ENCODE data around the gene CREM. TPM values are rescaled to one million over a fixed set of nuclear protein-coding genes. Genes with fewer than 3 reads are reported as not detected.
"Not testable (repeated sequence)": the region's sequence is repeated elsewhere in the genome, so short reads cannot be mapped to it uniquely, and the experiment has no call there.

Gene CREM
- total RNA-seq, 1 donor = 33.7 TPM

- no peak for TF ChIP-seq CTCF (IDR thresholded peaks at IDR 0.05; ENCODE audit: insufficient read depth, low read depth, low read length)
- DNase-seq (ENCODE audit: low read depth) = no peak
- H3K4me3 ChIP-seq (ENCODE audit: low read depth, low read length) = no peak overlapping the region
These were observed 89.8 kb downstream of the CREM start for GRCh38 chr10:35216303-35216905.

GRCh38 chr10:35216956-35217355, 90.3 kb downstream of the CREM start:
- not testable (repeated sequence) for DNase-seq (ENCODE audit: low read depth); H3K4me3 ChIP-seq (ENCODE audit: low read depth, low read length)

GRCh38 chr10:35217455-35217854, 90.8 kb downstream of the CREM start:
- no peak overlapping the region for H3K4me3 ChIP-seq (ENCODE audit: low read depth, low read length)
- no peak for TF ChIP-seq CTCF (IDR thresholded peaks at IDR 0.05; ENCODE audit: insufficient read depth, low read depth, low read length)
- DNase-seq (ENCODE audit: low read depth) = no peak

GRCh38 chr10:35218339-35218955, 91.8 kb downstream of the CREM start:
- no peak overlapping the region for H3K4me3 ChIP-seq (ENCODE audit: low read depth, low read length)
- peak; percentile 74 for TF ChIP-seq CTCF (IDR thresholded peaks at IDR 0.05; ENCODE audit: insufficient read depth, low read depth, low read length)
- DNase-seq (ENCODE audit: low read depth) = peak; percentile 92

GRCh38 chr10:35219292-35219691, 92.6 kb downstream of the CREM start:
- no peak for TF ChIP-seq CTCF (IDR thresholded peaks at IDR 0.05; ENCODE audit: insufficient read depth, low read depth, low read length)
- DNase-seq (ENCODE audit: low read depth) = no peak
- H3K4me3 ChIP-seq (ENCODE audit: low read depth, low read length) = no peak overlapping the region

- H3K4me3 ChIP-seq (ENCODE audit: low read depth, low read length) = no peak overlapping the region
- no peak for DNase-seq (ENCODE audit: low read depth)
- TF ChIP-seq CTCF (IDR thresholded peaks at IDR 0.05; ENCODE audit: insufficient read depth, low read depth, low read length) = no peak
These were observed 93.5 kb downstream of the CREM start for GRCh38 chr10:35219891-35220890.

GRCh38 chr10:35223016-35223415, 96.4 kb downstream of the CREM start:
- no peak overlapping the region for H3K4me3 ChIP-seq (ENCODE audit: low read depth, low read length)
- no peak for TF ChIP-seq CTCF (IDR thresholded peaks at IDR 0.05; ENCODE audit: insufficient read depth, low read depth, low read length)
- no peak for DNase-seq (ENCODE audit: low read depth)

All from fibroblast of villous mesenchyme (primary cell).